Stimulated activated CD4-positive, alpha-beta T cell treated with anti-CD3 and anti-CD28 coated beads, Interleukin-1b, Interleukin-23, amount 100 ng/mL, for 4 hours (primary cell): ENCODE results near the gene PRDM5.

ENCODE experiments used
- DNase-seq, 2 donors: peaks; one replicate each; pipeline ENCODE4 v3.0.0-alpha.2; 2020; ENCODE audit warnings: low read depth in 2 of 2

PRDM5 gene

DNA sequence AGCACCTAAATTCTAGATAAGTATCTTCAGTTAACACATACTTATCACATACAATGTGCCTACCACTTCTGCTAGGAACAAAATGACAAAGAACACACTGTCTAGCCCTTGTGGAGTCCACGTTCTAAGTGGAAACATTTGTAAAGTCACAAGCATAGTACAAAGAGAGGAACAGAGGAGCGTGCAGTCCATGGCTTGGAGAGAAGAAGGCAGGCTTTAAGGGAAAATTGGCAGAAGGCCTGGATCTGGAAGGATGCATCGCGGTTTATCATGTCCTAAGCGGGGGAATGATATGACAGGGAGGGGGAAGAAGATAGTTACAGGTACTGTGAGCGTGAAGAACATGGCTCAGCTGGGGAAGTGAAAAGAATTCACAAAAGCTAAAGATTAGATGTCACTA is 218.0 kb downstream of the PRDM5 start:
- DNase-seq: no peak

DNA sequence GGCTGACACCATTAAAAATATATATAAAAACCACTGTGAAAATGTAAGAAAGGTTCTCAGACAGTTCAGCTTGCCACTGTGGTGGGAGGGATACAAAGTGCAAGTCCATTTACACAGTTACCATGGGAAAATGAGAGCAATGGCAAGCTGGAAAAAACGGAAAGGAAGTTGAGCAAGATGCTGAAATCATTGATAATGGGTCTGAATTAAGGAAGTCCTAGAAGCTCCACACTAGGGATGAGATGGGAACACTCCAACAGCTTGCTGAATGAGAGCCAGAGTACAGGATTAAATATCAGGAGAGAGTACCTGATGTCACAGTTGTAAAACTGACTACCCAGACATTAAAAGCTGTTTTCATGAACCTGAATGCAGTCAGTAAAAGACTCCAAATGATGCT is 218.6 kb downstream of the PRDM5 start:
- no peak for DNase-seq

DNA sequence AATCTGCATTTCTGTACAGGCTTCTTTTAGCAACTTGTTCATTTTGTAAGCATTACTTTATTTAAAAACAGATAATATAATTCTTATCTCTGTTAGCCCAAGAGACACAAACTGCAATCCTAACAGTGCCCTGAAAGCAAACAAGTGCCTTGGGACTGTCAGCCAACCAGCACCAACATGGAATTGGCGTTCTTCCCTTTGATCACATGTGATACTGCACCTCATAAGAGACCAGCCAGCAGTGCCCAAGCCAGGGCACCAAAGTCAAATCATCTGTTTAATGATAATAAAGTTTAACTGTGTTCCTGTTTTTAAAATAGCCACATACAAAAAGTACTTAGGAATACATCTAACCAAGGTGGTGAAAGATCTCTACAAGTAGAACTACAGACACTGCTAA is 223.2 kb downstream of the PRDM5 start:
- no peak for DNase-seq

DNA sequence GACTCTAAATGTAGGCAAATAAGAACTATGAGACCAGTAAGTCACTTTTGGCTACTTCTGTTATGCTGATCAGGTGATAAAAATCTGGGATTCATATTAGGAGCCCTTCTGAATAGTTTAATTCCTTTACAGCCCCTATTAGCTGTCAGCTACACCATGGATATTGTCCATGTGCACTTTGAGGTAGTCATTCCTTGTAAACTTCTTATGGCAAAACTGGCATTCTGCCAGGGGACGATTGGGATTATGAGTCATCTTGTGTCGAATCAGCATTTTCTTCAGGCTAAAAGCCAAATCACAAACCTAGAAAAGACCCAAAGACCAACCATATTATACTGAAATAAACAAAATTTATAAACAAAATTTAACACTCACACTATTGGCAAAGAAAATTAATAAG is 227.6 kb downstream of the PRDM5 start:
- no peak for DNase-seq

DNA sequence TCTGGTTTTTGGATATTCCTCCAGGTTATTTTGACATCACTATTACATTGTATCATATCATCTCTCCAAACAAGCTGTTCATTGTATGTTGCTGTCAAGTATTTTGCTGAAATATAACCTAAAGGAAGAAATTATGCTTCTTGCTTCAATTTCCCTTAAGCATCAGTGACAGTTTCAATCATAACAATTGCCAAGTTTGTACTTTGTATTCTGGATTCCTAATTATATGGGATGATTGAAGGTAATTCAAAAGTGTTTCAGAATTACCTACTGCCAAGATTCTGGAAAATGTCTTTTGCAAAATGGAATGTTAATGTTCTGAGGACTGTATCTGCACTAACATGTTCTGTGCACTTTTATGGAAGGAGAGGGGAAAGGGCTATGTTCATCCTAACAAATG is 228.7 kb downstream of the PRDM5 start:
- no peak for DNase-seq

DNA sequence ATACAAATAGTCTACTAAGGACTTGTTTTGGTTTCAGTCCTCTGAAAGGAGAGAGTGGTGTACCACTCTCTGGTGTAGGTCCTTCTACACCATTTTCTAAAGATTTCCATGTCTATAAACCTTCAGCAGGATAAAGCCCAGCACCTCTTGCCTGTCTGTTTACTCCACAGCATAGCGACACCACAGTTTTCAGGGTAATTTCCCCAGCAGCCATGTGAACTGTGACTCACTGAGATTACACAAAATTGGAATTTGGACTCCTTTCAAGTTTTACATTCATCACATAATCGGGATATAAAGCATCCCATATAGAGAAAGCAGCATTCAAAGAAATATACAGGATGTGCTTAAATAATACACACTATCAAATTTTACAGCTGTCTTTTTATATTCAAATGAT is 229.6 kb downstream of the PRDM5 start:
- no peak for DNase-seq

DNA sequence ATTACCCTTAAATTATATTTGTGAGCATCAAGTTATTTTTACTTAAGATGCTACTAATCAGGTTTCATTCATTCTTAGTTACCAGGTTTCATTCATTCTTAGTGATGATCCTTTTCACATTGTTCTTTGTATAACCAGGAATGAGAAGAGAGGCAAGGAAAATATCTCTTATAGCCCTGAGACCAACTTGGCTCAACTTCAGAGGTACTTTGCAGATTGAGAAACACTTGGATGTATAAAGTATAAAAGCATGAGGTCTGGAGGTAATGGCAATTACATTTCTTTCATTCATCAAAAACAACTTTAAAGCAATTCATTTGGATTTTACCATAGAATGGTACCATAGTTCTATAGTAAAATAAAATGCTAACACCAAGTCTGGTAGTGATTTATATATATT is 231.0 kb downstream of the PRDM5 start:
- no peak for DNase-seq

DNA sequence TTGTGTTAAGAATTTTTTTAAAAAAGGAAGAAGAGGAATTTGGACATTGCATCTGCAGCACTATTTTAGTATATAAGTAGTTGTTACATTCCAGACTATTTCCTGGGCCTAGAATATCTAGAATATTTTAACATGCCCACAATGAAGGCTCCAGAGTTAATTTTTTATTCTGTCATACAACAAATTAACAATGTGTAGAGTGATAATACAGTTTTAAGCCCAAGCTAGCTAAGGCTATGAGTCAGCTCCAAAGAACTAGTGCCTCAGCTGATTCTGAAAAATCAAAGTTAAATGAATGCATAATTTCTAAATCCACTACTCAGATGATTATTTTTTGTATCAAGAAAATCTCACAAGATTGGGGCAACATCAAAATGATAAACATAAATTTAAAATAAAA is 231.4 kb downstream of the PRDM5 start:
- DNase-seq: no peak

DNA sequence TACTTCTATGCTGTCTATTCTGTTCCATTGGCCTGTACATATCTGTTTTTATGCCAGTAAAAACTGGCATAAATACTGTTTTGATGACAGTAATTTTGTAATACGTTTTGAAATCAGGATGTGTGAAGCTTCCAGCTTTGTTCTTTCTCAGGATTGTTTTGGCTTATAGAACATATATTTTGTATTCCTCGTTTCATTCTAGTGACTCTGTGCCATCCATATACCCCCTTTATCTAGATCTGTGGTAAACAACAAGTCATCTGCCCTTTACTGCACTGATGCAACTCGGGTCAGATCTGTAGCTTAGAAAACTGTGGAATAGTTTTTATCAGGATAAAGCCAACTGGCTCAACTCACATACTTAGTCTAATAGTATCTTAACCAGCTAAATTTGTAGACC is 233.7 kb downstream of the PRDM5 start:
- no peak for DNase-seq

DNA sequence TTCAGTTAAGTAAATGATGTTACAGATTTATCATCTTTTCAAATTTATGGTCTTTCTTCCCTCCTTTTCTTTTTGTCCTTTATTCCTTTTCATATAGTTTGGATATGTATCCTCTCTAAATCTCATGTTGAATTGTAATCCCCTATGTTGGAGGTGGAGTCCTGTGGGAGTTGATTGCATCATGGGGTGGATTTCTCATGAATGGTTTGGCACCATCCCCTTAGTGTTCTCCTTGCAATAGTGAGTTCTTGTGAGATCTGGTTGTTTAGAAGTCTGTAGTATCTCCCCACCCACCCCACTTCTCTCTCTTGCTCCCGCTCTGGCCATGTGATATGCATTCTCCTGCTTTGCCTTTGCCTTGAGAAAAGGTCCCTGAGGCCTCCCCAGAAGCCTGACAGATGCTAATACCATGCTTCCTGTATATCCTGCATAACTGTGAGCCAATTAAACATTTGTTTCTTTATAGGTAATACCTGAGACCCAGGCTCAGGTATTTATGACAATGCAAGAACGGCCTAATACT is 236.7 kb downstream of the PRDM5 start:
- DNase-seq: no peak

DNA sequence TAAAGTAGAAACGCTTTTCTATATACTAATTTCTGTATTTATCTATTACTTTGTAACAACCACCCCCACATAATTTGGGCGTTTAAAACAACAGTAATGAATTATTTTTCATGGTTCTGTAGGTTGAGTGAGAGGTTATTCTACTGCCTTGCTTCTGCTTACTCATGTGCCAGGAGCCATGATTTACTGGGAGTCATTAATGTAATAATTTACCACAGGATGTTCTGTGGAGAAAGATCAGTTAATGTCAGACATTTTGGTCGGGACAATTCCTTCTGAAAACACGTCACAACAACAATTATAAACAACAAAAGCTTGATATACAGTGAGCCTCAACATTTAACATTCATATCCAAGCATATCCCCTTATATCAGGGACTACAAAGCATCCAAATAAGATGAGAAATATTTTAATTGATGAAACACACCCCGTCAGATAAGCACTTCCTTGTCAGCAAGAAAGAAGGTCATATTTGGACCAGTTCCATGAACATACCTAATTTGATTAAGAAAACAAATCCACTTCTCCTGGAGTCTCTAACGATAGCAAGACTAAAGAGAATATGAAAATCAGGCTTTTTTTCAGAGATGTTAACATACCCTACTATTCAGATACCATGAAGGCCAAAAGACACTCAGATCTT is 238.5 kb downstream of the PRDM5 start:
- DNase-seq: no peak

DNA sequence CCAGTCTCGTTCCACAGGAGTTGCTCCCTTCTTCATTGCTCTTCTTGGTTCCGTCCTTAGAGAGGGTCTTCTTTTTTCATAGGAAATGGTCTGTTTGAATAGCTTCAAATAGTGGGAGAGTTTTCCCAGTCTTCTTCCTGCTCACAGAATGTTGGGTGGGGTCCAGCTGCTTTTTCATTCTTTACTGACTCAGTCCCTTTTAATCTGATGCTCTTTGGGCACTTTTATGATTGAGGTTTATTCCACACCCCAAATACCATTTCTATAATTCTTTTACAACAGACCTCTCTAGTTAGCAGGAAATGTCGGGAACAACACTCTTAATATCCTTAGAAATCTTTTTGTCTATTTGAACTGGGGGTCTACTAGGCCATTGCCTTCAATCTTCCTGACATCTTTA is 239.5 kb downstream of the PRDM5 start:
- no peak for DNase-seq

DNA sequence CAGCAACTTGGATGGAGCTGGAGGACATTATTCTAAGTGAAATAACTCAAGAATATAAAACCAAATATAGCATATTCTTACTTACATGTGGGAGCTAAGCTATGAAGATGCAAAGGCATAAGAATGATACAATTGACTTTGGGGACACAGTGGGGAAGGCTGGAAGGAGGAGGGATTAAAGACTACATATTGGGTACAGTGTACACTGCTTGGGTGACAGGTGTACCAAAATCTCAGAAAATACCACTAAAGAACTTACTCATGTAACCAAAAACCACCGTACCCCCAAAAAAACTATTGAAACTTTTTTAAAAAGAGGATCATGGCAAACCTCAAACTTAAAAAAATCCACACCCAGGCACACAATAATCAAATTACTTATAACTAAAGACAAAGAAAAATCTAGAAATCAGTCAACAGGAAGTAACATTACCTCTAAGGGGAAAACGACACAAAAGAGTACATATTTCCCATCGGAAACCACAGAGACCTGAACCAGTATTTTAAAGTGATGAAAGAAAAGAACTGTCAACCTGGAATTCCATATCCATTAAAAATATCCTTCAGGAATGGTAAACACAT is 241.8 kb downstream of the PRDM5 start:
- no peak for DNase-seq

DNA sequence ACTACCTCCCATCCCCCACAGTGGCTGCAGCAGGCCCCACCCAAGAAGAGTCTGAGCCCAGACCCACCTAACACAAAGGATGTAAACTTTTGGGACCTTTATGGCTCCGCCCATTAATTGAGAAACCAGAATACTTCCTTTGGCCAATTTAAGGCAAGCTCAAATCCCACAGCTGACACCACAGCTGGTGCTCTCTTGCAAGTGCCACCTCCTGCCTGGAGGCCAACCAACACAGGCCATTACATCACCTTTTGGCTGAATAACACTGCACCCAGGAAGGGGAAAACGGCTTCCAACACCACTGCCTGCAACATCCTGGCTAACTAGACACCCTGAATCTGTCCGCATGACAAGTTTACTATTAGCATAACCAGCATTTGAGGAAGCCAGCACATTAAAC is 248.8 kb downstream of the PRDM5 start:
- DNase-seq: no peak

DNA sequence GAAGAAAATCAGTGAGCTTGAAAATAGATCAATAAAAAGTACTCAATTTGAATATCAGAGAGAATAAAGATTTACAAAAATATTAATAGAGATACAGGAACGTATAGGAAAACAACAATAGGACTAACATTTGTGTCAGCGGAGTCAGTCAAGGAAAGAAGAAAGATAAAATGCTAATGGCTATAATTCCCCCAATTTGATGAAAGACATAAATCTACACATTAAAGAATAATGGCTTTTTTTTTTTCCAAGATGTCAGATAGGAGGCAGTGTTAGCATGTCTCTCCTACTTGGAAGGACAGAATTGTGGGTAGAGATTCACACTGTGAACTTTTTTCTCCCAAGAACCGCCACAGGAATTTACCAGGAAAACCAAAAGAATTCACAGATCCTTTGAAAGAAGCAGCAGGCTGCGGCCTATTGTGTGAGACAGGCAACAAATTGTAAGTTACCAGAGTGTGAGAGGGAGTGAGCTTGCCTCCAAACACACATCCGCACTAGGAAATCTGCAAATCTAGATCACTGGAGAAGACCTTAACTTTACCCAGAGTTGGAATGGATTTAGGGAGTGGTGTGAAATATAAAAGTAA is 249.9 kb downstream of the PRDM5 start:
- no peak for DNase-seq

DNA sequence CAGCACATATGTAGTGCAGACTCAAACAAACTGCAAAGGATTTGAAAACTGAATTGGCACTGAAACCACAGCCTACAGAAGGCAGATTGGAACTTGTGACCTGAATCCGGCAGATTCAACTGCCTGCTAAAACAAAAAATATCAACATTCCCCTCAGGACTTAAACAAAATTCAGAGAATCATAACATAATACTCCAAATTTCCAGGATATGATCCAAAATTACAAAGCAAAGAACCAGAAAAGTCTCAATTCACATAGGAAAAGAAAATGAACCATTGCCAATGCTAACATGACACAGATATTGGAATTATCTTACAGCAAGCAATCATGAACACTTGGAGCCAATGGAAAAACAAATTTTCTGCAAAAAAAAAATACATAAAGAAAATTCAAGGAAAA is 250.4 kb downstream of the PRDM5 start:
- no peak for DNase-seq

DNA sequence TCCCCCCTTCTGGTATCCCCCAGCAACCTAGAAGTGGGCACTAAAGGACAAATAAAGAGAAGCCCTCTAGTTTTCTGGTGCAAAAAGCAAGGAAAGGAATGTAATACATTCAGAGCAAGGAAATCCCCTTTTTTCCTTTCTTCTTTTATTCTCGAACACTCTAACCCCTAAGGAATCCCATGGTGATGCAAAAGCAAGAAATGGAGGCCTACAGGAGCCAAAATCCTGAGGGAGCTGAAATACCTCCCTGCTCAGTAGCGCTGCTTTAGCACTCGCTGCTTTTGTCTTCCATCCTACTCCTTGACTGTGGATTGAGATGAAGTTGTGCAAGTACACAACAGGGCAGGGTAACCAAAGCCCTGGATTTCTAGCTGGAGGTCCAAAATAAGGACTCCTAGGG is 251.0 kb downstream of the PRDM5 start:
- DNase-seq: no peak

DNA sequence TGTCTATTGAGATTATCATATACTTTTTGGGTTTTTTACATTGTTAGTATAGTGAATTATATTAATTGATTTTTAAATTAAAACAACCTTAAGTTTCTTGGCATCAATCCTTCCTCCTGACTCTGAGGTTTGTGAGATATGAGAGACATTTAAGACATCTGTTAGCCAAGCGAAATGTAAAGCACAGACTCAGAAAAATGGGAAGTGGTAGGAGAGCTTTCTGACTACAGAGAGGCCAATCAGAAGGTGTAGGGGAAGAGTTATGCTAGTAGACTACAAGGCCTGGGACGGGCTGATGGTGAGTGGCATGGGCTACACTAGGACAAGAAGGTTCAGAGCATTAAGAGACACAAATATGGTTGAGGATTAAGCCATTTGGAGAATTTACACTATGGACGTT is 255.4 kb downstream of the PRDM5 start:
- no peak for DNase-seq

DNA sequence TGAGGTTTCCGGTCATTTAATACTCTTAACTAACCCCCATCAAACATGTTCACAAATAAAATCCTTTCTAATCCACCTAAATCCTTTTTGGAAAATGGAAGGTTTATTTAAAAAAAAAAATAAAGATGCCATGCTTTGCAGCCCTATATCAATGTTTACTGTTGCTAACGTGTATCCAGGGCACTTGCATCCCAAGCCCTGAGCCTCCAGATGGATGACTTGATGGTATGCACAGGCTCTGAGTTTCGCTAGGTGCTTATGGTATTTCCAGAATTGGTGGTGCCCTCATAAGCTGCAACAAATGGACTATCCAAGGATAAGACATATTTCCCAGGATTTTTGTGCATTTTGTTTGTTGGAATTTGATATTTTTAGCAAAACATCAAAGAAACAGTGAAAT is 257.7 kb downstream of the PRDM5 start:
- DNase-seq: no peak

DNA sequence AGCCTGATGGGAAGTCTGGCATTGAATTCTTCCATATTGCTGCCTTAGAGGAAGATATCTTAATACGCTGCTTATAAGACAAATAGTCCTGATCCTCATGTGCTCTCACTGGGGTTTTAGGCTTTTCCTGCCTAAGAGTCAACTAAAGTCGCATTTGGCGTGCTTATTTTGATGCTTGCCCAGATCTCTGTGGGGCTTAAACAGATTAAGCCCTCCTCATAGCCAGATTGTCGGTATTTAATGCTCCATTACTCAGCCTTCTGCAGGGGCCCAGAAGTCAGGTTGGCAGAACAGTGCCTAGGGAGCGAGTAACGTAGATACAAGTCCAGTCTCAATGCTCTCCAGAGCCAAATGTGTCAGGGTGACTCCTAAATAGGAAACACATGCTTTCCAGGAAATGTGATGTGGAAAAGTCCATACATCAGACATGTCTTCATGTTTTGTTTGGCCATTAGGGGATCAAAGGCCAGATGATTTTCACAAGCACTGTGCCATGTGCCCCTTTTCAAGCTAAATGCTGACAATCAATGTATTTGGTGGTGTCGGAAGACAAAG is 262.8 kb downstream of the PRDM5 start:
- DNase-seq: no peak

DNA sequence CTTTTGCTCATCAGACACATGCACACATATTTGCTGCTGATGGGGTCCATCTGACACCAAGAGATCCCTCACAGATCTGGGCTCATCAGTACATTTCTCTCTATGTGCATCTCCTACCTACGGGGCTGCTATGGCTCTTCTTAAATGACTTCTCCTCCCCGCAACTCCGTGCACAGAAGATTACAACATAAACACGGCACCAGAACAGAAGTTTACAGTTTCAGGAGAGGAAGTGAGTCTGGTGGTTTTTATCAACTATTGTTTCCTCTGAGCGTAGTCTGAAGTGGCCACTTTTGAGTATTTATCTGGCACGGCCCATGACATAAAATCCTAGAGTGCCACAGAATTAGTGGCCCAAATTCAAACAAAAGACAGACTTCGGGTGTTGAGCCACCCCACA is 263.8 kb downstream of the PRDM5 start:
- DNase-seq: no peak

DNA sequence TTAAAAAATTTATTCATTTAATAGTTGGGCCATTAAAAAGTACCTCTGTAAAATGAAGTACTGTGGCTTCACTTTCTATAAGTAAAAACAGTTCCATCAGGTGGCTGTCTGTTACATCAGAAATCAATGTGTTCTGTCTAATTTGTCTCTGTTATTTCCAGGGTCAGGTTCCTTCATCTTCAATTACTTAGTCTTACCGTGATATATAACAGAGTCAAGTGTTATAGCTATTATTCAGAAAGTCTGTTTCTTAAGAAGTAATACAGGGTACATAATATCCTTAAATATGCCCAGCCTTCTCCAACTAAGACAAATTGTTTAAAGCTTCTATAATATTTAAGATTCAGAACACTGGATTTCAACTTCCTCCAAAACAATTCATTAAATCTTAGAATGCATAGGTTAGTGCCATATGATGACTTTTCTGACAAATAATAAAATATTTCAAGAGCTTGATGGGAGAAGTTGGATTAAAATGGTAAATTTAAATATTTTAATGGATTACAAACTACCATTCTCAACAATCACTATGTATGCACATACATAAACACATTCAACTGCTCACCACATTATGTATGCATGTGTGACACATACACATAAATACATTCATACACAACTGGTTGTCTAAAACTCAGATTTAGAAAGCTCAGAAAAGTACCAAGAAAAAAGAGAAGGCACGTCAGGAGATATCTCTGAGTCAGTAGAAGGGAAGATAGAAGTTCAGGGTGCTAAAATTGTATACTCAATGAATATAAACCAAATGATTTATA is 268.5 kb downstream of the PRDM5 start:
- no peak for DNase-seq
